GM12875 (cell line): ENCODE measurements around the gene TSPAN4.

Source experiments
- H3K4me3 ChIP-seq: one replicate; pipeline ENCODE4 v1.5.1; 2011; ENCODE audit warnings: low read depth, low read length, control low read depth
- CTCF ChIP-seq: IDR thresholded peaks from 2 replicates; pipeline ENCODE4 v1.5.1; 2011; ENCODE audit warnings: low read depth, mild to moderate bottlenecking, control low read depth, inconsistent platforms, low read length, moderate library complexity, borderline replicate concordance; ENCODE audit not compliant: insufficient read depth

Gene TSPAN4

GRCh38 chr11:904380-904779 lies 61.7 kb downstream of the TSPAN4 start:
- TF ChIP-seq CTCF, result no peak
- H3K4me3 ChIP-seq, result no peak overlapping the region

GRCh38 chr11:905952-906351 lies 63.3 kb downstream of the TSPAN4 start:
- no peak overlapping the region for H3K4me3 ChIP-seq
- no peak for TF ChIP-seq CTCF

- no peak overlapping the region for H3K4me3 ChIP-seq
- no peak for TF ChIP-seq CTCF
These were observed 65.0 kb downstream of the TSPAN4 start for GRCh38 chr11:907668-908067.

- no peak overlapping the region for H3K4me3 ChIP-seq
- TF ChIP-seq CTCF, result no peak
These were observed 65.6 kb downstream of the TSPAN4 start for GRCh38 chr11:908273-908672.

- no peak overlapping the region for H3K4me3 ChIP-seq
- no peak for TF ChIP-seq CTCF
These were observed 66.8 kb downstream of the TSPAN4 start for GRCh38 chr11:909406-909805.

GRCh38 chr11:910044-910588 lies 67.5 kb downstream of the TSPAN4 start:
- H3K4me3 ChIP-seq, result peak overlapping the region; percentile 91
- TF ChIP-seq CTCF, result no peak

- H3K4me3 ChIP-seq, result peak within 1 kb of the TSS; percentile 91
- no peak for TF ChIP-seq CTCF
These were observed 68.0 kb downstream of the TSPAN4 start, which contains the start of gene CHID1 for GRCh38 chr11:910589-911030. Gene CHID1, minus strand, starts transcription at chr11:910810. Its CDS starts 5,994 bp downstream, at chr11:904816.
